ENCODE measurements around the gene ASB7. TPM values are rescaled to one million over a fixed set of nuclear protein-coding genes. Genes with fewer than 3 reads are reported as not detected.

Gene ASB7
- total RNA-seq, 1 donor = 13.8 TPM

DNA sequence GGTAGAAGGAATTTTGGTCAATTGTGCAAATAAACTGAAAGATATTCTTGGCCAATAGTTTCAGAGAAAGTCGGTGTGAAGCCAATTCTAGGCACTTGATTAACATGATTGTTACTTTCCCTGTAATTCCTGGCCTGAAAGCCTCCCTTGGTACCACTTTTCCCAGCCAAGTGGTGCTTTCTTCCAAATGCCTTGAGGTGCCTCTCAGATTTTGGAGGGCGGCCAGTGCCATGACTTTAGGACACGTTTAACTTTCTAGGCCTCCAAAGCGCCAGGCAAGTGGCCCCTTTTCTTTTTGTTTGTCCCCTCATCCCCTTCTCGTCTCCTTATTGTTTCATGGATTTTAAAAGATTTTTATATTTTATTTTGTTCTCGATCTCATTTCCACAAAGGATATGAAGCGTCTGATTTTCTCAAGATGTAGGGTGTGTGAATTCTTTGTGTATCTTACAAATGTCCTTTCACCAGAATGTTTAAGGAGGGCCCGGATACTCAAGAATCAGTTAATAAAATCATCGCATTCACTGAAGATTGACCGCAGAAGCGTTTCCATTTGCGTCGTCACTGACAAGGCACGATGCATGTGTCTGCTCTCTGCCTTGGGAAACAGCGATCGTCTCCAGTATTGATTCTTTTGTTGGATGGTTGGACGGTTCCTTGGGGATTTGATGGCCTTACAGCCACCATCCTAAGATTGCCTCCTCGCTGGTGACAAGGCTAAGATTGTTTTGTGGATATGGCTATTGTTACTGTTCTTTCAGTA lies 87.8 kb downstream of the ASB7 start:
- H3K4me3 ChIP-seq (ENCODE audit: low read depth, low read length) = no peak overlapping the region
- no peak for TF ChIP-seq CTCF (IDR thresholded peaks at IDR 0.05; ENCODE audit: insufficient read depth, low read length)
- DNase-seq (ENCODE audit: low read depth) = no peak

DNA sequence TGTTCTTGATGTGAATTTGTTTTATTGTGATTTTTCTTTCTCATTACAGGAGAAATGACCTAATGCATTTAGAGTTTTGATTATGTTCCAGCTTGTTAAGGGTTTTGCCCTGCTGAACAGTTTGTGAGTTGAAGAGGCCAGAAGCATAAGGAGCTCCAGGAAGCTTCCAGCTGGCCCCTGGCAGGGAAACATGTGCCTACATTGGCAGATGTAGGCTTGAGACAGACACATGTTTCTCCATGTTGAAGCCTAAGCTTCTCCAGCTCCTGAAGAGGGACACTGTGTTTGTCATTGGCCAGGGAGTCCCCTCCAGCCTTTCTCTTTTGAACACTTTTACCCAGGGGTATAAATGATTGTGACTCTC lies 88.4 kb downstream of the ASB7 start:
- no peak overlapping the region for H3K4me3 ChIP-seq (ENCODE audit: low read depth, low read length)
- no peak for DNase-seq (ENCODE audit: low read depth)
- TF ChIP-seq CTCF (IDR thresholded peaks at IDR 0.05; ENCODE audit: insufficient read depth, low read length) = no peak

GRCh38 chr15:100691321-100691720 lies 88.9 kb downstream of the ASB7 start:
- TF ChIP-seq CTCF (IDR thresholded peaks at IDR 0.05; ENCODE audit: insufficient read depth, low read length) = no peak
- DNase-seq (ENCODE audit: low read depth) = no peak
- H3K4me3 ChIP-seq (ENCODE audit: low read depth, low read length) = no peak overlapping the region

- no peak for TF ChIP-seq CTCF (IDR thresholded peaks at IDR 0.05; ENCODE audit: insufficient read depth, low read length)
- DNase-seq (ENCODE audit: low read depth) = peak; percentile 63
- H3K4me3 ChIP-seq (ENCODE audit: low read depth, low read length) = no peak overlapping the region
Observed at GRCh38 chr15:100692246-100692645, 89.9 kb downstream of the ASB7 start.

- no peak overlapping the region for H3K4me3 ChIP-seq (ENCODE audit: low read depth, low read length)
- TF ChIP-seq CTCF (IDR thresholded peaks at IDR 0.05; ENCODE audit: insufficient read depth, low read length) = no peak
- DNase-seq (ENCODE audit: low read depth) = no peak
Observed at GRCh38 chr15:100692671-100693070, 90.3 kb downstream of the ASB7 start.

DNA sequence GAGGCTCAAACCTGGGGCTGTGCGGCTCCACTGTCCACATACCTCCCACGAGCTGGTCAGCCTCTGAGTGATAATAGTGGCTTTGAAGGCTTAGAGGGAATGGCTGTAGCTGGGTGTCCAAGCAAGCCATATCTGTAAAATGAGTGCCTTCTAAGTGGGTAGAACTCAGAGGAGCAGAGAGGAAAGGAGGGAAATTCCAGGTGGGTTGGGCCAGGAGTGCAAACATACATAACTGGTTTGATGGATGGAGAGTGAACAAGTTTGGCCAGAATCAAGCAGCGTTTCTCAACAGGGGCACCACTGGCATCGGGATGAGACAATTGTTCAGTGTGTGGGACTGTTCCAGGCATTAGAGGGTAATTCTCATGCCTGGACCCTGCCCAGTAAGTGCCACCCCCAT lies 91.1 kb downstream of the ASB7 start:
- H3K4me3 ChIP-seq (ENCODE audit: low read depth, low read length) = no peak overlapping the region
- no peak for TF ChIP-seq CTCF (IDR thresholded peaks at IDR 0.05; ENCODE audit: insufficient read depth, low read length)
- no peak for DNase-seq (ENCODE audit: low read depth)

Data from fibroblast of the aortic adventitia (primary cell).